K562 (cell line): ENCODE data around the gene NBDY. TPM values are rescaled to one million over a fixed set of nuclear protein-coding genes. Genes with fewer than 3 reads are reported as not detected.

Experiments used
- ATAC-seq: fragments of 200-7000 bp; cut with Tn5 transposase; 3 replicates; pipeline ENCODE4 v1.9.1; 2020; ENCODE audit warnings: moderate library complexity
- BruUV-seq: library from RNA; stranded (reverse); fragments of 400-500 nt; replicated peaks from 2 replicates; lab custom pipeline; 2021; lab: Mats Ljungman, UMichigan
- CTCF ChIA-PET: fragments of 300-600 bp; formaldehyde crosslinking; extraction: SDS; loops from one replicate; lab custom pipeline; 2021; ENCODE audit warnings: low intra/inter-chr PET ratio; lab: Yijun Ruan, JAX
- POLR2A ChIA-PET: fragments of 300-600, 350-650 bp; sonication (Branson Sonifier 250); formaldehyde crosslinking; extraction: SDS; loops from one replicate; lab custom pipeline; 2021; ENCODE audit warnings: antibody characterized with exemption, inconsistent platforms; lab: Yijun Ruan, JAX
- DNase-seq, 4 experiments: peaks; one replicate each; pipeline versions ENCODE4 v3.0.0 to v3.0.0-alpha.2; 2011 to 2018; ENCODE audit warnings: low spot score in 3 of 4, mixed read lengths in 3 of 4; ENCODE audit errors: extremely low read depth in 1 of 4
- FAIRE-seq: peaks from 2 replicates; lab custom pipeline; 2011; peaks lifted over from hg19 to GRCh38; lab: Jason Lieb, UNC
- H2AFZ ChIP-seq: 2 replicates; pipeline ENCODE4 v1.6.0; 2011; ENCODE audit warnings: low read depth, low read length, control low read depth, inconsistent platforms
- H3K27ac ChIP-seq: fragments of 200-600 bp; 3 replicates; pipeline ENCODE4 v1.8.0; 2011; ENCODE audit warnings: low read depth, mild to moderate bottlenecking, control low read depth, inconsistent platforms, low read length, moderate library complexity, mixed read lengths; ENCODE audit errors: extremely low read depth
- H3K27me3 ChIP-seq, 2 experiments: fragments of 300-600 bp in 1 of 2; 2 replicates in 1 of 2; 3 replicates in 1 of 2; pipeline versions ENCODE4 v1.6.0 to v1.8.0; 2011; ENCODE audit warnings: inconsistent platforms in 2 of 2, low read length in 2 of 2, mild to moderate bottlenecking in 1 of 2, mixed read lengths in 1 of 2, moderate library complexity in 1 of 2; ENCODE audit not compliant: control insufficient read depth in 2 of 2, insufficient read depth in 2 of 2
- H3K36me3 ChIP-seq: fragments of 300-600 bp; 3 replicates; pipeline ENCODE4 v1.8.0; 2011; ENCODE audit warnings: mild to moderate bottlenecking, low read length, inconsistent platforms; ENCODE audit not compliant: control insufficient read depth, insufficient read depth
- H3K4me1 ChIP-seq, 2 experiments: fragments of 200-600 bp in 1 of 2; replicated peaks in 1 of 2; 2 replicates in 1 of 2; 3 replicates in 1 of 2; pipeline versions ENCODE4 v1.5.1 to v1.8.0; 2011; ENCODE audit warnings: inconsistent platforms in 2 of 2, low read length in 2 of 2, mild to moderate bottlenecking in 1 of 2, mixed read lengths in 1 of 2, moderate library complexity in 1 of 2; ENCODE audit not compliant: control insufficient read depth in 2 of 2, insufficient read depth in 2 of 2
- H3K4me2 ChIP-seq: 2 replicates; pipeline ENCODE4 v1.6.1; 2011; ENCODE audit warnings: low read length, control low read depth, inconsistent platforms, mixed read lengths; ENCODE audit not compliant: insufficient read depth
- H3K4me3 ChIP-seq: fragments of 200-600 bp; sonication (generic), shearing (Covaris generic); 2 replicates; pipeline ENCODE4 v1.5.1; 2016; ENCODE audit warnings: control low read depth, inconsistent platforms
- H3K79me2 ChIP-seq: fragments of 200-600 bp; 3 replicates; pipeline ENCODE4 v1.8.0; 2011; ENCODE audit warnings: low read length, inconsistent platforms; ENCODE audit not compliant: control insufficient read depth, insufficient read depth
- H3K9ac ChIP-seq, 2 experiments: 2 replicates each; pipeline versions ENCODE4 v1.6.0 to v1.6.1; 2011; ENCODE audit warnings: low read depth in 2 of 2, low read length in 2 of 2, control low read depth in 1 of 2, inconsistent platforms in 1 of 2, mild to moderate bottlenecking in 1 of 2, mixed read lengths in 1 of 2; ENCODE audit not compliant: insufficient read depth in 1 of 2
- H3K9me1 ChIP-seq: one replicate; pipeline ENCODE4 v1.6.0; 2011; ENCODE audit warnings: inconsistent platforms, mild to moderate bottlenecking, low read length, moderate library complexity; ENCODE audit not compliant: control insufficient read depth, insufficient read depth
- H3K9me3 ChIP-seq: replicated peaks from 2 replicates; pipeline ENCODE4 v1.5.1; 2011; ENCODE audit warnings: low read depth, low read length, inconsistent platforms; ENCODE audit not compliant: control insufficient read depth, insufficient read depth
- H4K20me1 ChIP-seq: replicated peaks from 2 replicates; pipeline ENCODE4 v1.6.1; 2011; ENCODE audit warnings: low read length, inconsistent platforms, mixed read lengths; ENCODE audit not compliant: control insufficient read depth, insufficient read depth
- CBX5 ChIP-seq: IDR thresholded peaks from 2 replicates; pipeline ENCODE4 v1.6.1; 2014; ENCODE audit warnings: low read depth, borderline replicate concordance
- KAT2B ChIP-seq: IDR thresholded peaks from one replicate; pipeline ENCODE4 v1.6.1; 2012; ENCODE audit warnings: low read depth, mild to moderate bottlenecking, control low read depth, inconsistent platforms, low read length, moderate library complexity
- PHF20 ChIP-seq: fragments of 450-650 bp; IDR thresholded peaks from 2 replicates; pipeline ENCODE4 v1.6.1; 2018; ENCODE audit not compliant: partially characterized antibody
- UBTF ChIP-seq, 2 experiments: IDR thresholded peaks; 2 replicates each; pipeline ENCODE4 v1.6.1; 2012; ENCODE audit warnings: improper control_type of control experiment in 2 of 2, low read depth in 2 of 2, low read length in 2 of 2, borderline replicate concordance in 1 of 2
- ZNF277 ChIP-seq: fragments of 250-450 bp; sonication (Bioruptor Pico); IDR thresholded peaks from 2 replicates; pipeline ENCODE4 v1.8.0; 2022; ENCODE audit warnings: inconsistent platforms, mild to moderate bottlenecking, moderate library complexity, borderline replicate concordance
- WGBS: fragments of 100-300 bp; shearing (Covaris generic); methylation state at CpG from one replicate; pipeline ENCODE4 v1.1.6; 2016; ENCODE audit warnings: low coverage, mixed read lengths; ENCODE audit not compliant: insufficient coverage; ENCODE audit errors: missing lambda C conversion rate; 5-methylcytosine and 5-hydroxymethylcytosine counted together
- in situ Hi-C: fragments of 300-500 bp; cut with MboI; formaldehyde crosslinking; loops from 4 replicates; pipeline ENCODE4 v1.15.0; 2018; ENCODE audit warnings: inconsistent platforms, mixed read lengths
- intact Hi-C: fragments of 100-400 bp; cut with micrococcal nuclease; formaldehyde crosslinking; loops from 2 replicates; pipeline ENCODE4 v1.14.2; 2022
- polyA plus RNA-seq, 8 experiments: library from polyadenylated mRNA; depleted of rRNA in 4 of 8; stranded (reverse) in 5 of 8; unstranded in 3 of 8; fragments of >200 nt; fragmentation: Nextera tagmentation in 2 of 8; fragmentation: Illumina TruSeq in 1 of 8; extraction: Ambion mirVana in 2 of 8; extraction: Trizol in 1 of 8; gene quantifications; 2 replicates each; pipeline versions ENCODE4 v1.2.1 to v1.2.3, GENCODE V29; 2011 to 2014; ENCODE audit warnings: inconsistent platforms in 1 of 8, missing spikeins in 1 of 8
- total RNA-seq, 7 experiments: library from RNA; depleted of rRNA in 6 of 7; stranded (reverse); fragments of >200 nt in 6 of 7; fragmentation: Illumina TruSeq in 2 of 7; extraction: Trizol in 2 of 7; gene quantifications; 2 replicates each; pipeline versions ENCODE4 v1.2.1 to v1.2.3, GENCODE V29; 2011 to 2021; ENCODE audit warnings: low replicate concordance in 1 of 7

NBDY gene
- total and polyA plus RNA-seq, 9 of the 15 experiments (the other 6 are each of a cell fraction or from before 2014, with no cell fraction given), result 1.00 to 24.7 (median 7.0) TPM

- TF ChIP-seq KAT2B (no peak), PHF20 (no peak)
- TF ChIP-seq, all 486 proteins: peak for 0
These were observed 58.7 kb downstream of the NBDY start (continued) for GRCh38 chrX:56787734-56788152.

GRCh38 chrX:56788229-56788628 lies 59.2 kb downstream of the NBDY start:
- WGBS, result no CpG with 5 or more reads among the region's 3 CpGs
- H2AFZ ChIP-seq, result no peak overlapping the region
- no peak for TF ChIP-seq CBX5
- no peak for TF ChIP-seq ZNF277 (CRISPR knock-in tag)
- TF ChIP-seq UBTF (IDR thresholded peaks at IDR 0.05; ENCODE audit: borderline replicate concordance in 1 of 2, low read depth in 2 of 2, low read length in 2 of 2), result no peak

More at GRCh38 chrX:56788229-56788628, 59.2 kb downstream of the NBDY start:
- Histone ChIP-seq H3K4me1 (no peaks in the 10 kb centered on the region), H3K9me1 (no peaks in the 10 kb centered on the region), H3K9me3 (no peaks in the 10 kb centered on the region), H3K27me3 (no peaks in the 10 kb centered on the region), H3K4me2 (no peak overlapping the region), H3K4me3 (no peak overlapping the region), H3K36me3 (no peaks in the 10 kb centered on the region), H3K9ac (no peak overlapping the region), H4K20me1 (no peaks in the 10 kb centered on the region), H3K79me2 (no peaks in the 10 kb centered on the region), H3K27ac (no peak overlapping the region)
- ChIA-PET POLR2A (no interaction called here), CTCF (no interaction called here)
- ATAC-seq (no peak), FAIRE-seq (no peak), DNase-seq (no peak)
- in situ Hi-C loops (no loop called here), intact Hi-C loops (no loop called here)
- BruUV-seq, result no TSS peak
